Measurements from ENCODE around the gene RRP1B.
"Not testable (repeated sequence)": the region's sequence is repeated elsewhere in the genome, so short reads cannot be mapped to it uniquely, and the experiment has no call there.

RRP1B gene

DNA sequence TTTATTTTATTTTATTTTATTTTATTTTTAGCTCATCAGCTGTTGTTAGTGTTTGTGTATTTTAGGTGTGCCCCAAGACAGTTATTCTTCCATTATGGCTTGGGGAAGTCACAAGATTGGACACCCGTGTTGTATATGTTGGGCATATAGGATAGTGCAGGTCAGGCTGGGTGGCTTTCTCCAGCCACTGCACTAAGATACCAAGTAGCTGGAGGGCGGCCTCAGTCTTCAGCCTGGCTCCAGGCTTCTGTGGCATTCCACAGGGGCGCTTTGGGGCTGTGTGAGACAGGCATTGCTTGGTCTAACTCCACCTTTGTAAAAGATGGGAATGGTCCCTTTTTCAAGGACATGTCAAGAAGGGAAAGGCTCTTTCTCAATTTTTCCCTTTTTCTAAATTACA is 16.5 kb downstream of the RRP1B start:
- no peak for DNase-seq

DNA sequence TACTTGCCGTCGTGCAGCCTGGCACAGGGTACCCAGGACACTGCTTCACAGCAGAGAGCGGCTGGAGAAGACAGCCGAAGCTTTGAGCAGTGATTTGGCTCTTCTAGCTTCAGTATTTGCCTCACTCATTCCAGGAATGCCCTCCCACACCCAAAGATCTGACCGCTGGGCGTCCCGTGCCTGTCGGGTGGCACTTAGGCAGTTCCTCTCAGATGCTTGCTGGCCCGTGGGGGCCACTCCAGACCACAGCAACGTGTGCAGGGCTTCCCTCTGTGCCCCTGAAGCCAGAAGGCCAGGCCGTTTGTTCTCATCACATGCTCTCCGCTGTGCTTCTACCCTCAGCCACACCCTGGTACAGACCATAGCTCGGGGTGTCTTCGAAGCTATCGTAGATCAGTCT is 17.0 kb downstream of the RRP1B start:
- no peak for DNase-seq

- DNase-seq = no peak
Measured at GRCh38 chr21:43679951-43680350, 20.6 kb downstream of the RRP1B start.

DNA sequence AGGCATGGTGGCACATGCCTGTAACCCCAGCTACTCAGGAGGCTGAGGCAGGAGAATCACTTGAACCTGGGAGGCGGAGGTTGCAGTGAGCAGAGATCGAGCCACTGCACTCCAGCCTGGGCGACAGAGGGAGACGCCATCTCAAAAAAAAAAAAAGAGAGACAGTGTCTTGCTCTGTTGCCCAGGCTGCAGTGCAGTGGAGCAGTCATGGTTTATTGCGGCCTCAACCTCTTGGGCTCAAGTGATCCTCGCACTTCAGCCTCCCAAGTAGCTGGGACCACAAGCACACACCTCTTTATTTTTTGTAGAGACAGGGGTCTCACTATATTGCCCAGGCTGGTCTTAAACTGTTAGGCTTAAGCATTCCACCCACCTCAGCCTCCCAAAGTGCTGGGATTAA is 21.1 kb downstream of the RRP1B start:
- DNase-seq = not testable (repeated sequence)

DNA sequence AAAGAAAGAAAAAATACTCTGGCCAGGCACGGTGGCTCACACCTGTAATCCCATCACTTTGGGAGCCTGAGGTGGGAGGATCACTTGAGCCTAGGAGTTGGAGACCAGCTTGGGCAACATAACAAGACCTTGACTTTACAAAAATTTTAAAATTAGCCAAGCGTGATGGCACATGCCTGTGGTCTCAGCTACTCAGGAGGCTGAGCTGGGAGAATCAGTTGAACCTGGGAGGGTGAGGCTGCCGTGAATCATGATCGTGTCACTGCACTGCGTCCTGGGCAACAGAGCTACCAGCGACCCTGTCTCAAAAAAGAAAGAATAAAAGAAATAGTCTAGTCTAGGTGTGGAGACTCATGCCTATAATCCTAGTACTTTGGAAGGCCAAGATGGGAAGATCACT is 22.3 kb downstream of the RRP1B start:
- no peak for DNase-seq

DNA sequence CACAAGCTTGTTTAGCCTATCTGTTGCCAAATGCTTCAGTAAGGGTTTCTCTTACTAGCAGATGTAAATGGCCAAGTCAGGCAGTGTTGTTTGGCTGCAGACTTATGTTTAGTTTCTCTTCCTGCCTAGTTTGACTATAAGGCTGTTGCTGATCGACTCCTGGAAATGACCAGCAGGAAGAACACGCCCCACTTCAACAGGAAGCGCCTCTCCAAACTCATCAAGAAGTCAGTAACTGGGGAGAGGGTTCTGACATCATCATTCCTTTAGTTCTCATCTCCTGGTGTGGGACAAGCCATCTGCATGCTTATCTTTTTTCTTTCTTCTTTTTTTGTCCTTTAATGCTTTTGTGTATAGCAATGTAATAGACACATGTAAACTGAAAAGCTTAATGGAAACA is 25.1 kb downstream of the RRP1B start:
- DNase-seq = no peak

DNA sequence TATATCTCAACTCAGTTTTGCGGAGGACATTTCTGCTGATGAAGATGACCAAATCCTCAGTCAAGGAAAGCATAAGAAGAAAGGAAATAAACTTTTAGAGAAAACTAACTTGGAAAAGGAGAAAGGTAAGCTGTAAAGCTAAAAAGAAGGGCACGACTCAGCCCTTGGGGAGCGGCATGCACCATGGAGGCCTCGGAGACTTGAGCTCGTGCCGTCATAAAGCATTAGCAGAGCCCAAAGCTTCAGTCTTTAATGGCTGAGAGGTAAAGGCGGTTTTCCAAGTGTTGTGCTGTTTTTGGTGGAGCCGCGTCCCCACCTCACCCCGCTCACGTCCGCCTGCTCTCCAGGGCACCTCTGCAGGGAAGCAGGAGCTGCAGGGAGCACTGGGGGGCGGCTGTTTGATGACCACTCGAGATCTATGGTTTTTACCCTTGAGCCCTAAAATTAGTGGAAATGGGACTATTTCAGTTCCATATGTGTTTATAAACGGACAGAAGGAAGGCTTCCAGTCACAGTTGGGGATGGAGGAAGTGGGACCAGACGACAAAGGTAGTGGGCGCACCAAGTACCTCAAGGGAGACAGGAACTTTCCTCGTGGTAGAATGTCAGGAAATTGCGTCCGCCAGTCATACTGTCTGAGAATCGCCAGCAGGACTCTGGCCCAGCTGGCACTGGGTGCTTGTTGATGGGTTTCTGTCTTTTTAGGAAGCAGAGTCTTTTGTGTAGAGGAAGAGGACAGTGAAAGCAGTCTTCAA is 27.6 kb downstream of the RRP1B start:
- DNase-seq = no peak

DNA sequence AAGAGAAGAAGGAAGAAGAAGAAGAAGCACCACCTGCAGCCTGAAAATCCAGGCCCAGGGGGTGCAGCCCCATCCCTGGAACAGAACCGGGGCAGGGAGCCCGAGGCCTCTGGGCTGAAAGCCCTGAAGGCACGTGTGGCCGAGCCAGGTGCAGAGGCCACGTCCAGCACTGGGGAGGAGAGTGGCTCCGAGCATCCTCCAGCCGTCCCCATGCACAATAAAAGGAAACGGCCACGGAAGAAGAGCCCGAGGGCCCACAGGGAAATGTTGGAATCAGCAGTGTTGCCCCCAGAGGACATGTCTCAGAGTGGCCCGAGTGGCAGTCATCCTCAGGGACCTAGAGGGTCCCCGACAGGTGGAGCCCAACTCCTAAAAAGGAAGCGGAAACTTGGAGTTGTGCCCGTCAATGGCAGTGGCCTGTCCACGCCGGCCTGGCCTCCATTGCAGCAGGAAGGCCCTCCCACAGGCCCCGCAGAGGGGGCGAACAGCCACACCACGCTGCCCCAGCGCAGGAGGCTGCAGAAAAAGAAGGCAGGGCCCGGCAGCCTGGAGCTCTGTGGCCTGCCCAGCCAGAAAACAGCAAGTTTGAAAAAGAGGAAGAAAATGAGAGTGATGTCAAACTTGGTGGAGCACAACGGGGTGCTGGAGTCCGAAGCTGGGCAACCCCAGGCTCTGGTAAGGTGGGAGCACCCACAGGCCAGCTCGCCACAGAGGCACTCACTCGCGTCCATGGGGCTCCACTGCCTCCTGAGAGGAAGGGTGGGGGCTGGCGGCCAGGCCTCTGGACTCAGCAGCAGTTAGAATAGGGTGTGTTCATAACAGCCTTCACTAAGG is 28.4 kb downstream of the RRP1B start:
- DNase-seq = no peak

DNA sequence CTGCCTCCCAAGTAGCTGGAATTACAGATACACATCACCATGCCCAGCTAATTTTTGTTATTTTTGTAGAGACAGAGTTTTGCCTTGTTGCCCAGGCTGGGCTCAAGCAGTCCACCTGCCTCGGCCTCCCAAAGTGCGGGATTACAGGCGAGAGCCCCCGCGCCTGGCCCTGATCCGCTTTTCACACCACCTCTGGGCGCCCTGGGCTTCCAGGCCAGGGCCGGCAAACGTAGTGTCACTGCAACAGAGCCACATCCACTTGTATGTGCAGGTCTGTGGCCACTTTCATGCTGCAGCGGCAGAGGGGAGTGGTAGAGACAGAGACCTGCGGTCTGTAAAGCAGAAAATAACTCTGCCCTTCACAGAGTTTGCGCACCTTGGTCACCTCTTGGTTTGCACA is 29.5 kb downstream of the RRP1B start:
- no peak for DNase-seq

DNA sequence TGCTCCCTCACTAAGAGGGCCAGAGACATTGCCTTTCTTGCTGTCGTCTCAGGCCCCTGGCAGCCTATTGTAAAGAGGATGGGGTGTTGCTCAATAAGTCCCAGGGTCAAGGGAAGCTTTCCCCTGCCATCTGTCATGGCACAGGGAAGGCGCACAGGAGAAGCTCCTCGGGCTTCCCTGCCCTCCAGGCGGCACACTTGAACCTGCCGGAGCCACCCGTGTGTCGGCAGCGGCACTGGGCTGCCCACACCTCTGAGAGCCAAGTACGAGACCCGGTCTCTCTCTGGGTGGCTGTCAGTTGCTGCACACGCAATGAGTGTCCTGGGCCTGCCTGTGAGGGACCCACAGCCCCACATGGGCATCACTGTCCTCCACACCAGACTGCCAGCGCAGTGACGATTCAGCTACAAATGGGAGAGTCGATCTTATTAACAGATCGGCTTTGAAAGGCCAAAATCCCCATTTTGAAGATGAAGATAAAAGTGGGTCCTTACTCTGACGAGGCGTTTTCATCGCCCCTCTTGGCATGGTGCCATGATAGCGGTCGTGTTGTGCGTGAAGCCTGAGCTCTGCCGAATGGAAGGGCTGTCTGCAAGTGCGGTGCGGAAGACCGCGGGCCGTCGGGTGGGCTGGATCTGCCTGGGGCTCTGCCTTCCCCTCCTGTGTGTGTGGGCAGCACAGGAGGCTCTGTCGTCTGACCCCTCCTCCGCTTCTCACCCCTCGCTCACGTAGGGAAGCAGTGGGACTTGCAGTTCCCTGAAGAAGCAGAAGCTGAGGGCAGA is 30.4 kb downstream of the RRP1B start:
- DNase-seq = no peak

DNA sequence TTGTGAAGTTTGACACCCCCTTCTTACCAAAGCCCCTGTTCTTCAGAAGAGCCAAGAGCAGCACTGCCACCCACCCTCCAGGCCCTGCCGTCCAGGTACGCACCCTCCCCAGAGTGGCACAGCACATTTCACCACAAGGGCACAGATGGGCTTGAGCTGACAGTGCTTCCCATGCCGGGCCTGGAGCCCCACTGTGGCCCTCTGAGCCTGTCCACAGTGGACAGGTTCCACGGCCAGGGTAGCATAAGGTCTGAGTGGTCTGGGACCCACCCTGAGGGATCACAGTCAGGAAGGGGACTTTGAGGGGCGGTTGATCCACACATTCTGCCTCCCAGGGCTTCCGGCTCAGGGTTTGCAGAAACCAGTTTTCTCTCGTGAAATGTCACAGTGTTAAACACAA is 31.0 kb downstream of the RRP1B start:
- DNase-seq = no peak

GRCh38 chr21:43691086-43691795 is 31.9 kb downstream of the RRP1B start:
- DNase-seq = no peak

DNA sequence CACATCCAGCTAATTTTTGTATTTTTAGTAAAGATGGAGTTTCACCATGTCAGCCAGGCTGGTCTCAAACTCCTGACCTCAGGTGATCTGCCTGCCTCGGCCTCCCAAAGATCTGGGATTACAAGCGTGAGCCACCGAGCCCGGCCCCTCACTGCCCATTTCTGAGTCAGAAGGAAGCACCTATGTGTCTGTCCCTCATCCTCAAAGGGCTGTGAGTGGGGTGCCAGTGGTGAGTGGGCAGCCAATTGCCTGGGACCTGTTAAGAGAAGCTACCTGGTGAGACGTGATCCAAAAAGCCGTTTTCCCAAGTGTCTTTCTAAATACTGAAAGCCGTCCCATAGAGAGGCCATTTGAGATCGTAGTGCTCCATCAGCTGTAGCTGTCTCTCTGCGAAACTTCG is 32.4 kb downstream of the RRP1B start:
- no peak for DNase-seq

- no peak for DNase-seq
Measured at GRCh38 chr21:43692949-43693348, 33.6 kb downstream of the RRP1B start.

GRCh38 chr21:43693981-43694380 is 34.6 kb downstream of the RRP1B start:
- DNase-seq = no peak

DNA sequence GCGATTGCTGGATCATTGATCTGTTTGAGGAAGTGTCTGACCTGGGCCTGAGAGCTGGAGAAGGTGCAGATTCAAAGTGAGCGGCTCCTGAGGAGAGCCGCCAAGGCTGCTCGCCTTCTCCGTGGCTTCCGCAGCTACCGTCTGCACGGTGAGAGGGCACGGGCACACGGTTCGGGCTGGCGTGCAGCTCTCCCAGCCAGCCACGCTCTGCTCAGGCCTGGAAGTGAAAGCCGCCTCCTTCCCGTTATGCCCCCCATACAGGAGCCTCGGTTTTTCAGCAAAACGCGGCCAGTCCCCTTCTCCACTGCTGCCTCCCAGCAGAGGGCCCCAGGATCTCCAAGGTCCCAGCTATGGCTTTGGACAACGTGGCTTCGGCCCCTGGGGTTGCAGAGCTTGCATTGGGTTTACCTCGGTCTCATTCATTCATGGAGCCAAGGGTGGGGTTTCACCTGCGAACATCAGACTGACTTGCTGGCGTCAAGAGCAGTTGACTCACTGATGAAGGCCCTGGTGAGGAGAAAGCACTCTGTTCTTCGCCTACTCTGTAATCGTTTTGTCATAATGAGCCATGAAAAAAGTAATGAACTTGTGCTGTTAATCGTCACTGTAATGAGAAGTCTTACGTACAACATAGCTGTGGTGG is 35.2 kb downstream of the RRP1B start:
- no peak for DNase-seq

- DNase-seq = no peak
Measured at GRCh38 chr21:43696214-43696613, 36.9 kb downstream of the RRP1B start.

DNA sequence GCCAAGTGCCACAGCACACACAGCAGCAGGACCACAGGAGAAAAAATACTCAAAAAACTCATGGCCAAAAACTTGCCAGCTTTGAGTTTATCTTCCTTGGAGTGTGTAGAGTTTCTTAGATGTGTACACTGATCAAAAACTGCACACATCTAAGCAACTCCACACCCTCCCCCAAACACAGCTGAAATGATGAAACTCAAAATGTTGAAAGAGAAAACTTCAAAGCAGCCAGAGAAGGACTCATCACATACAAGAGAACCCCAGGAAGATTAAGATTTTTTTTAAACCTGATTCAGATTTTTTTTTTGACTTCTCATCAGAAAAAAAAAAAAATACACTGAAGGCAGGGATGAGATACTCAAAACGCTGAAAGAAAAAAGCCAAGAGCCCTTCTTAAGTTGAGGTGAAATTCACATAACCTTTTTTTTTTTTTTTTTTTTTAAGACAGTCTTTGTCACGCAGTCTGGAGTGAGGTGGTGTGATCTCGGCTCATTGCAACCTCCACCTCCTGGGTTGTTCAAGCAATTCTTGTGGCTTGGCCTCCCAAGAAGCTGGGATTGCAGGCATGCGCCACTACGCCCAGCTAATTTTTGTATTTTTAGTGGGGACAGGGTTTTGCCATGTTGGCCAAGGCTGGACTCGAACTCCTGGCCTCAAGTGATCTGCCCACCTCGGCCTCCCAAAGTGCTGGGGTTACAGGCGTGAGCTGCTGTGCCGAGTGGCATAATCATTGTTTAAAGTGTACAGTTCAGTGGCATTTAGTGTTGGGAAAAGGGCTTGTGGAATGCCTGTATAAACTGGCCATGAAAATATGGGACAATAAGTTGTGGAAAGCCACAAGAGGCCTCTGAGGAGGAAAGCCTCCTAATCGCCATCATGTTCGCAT is 38.6 kb downstream of the RRP1B start:
- DNase-seq = no peak

GRCh38 chr21:43699492-43699777 is 40.1 kb downstream of the RRP1B start:
- DNase-seq = not testable (repeated sequence)

DNA sequence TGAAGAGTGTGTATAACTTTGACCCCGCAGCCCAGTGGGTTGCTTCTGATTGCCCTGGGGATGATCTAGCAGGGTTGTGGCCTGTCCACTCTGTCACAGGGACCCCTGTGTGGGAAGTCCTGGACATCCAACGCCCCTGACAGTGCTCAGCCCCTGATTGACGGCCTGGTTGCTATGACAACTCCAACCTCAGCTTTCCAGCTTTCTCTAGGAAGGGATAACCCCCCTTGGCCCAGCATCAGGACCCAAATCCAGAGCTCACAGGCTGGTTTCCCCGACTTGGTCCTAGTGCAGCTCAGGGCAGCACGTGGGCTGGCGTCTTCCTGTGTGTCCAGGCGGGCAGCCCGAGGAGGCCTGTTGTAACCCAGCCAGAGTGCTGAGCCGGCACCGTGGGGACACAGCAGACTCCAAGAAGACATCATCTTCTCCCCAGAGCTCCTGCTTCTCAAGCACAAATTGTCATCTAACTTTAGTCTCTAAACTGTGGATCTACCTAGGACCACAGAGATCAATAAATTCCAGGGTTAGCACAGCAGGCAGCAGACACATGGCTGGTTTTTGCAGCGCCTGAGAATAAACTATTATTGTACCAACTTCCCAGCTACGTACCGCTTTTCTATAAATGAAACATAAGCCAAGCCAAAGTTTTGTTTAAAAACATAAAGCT is 40.7 kb downstream of the RRP1B start:
- no peak for DNase-seq
